ENCODE results near the gene CCDC15.

Gene CCDC15

DNA sequence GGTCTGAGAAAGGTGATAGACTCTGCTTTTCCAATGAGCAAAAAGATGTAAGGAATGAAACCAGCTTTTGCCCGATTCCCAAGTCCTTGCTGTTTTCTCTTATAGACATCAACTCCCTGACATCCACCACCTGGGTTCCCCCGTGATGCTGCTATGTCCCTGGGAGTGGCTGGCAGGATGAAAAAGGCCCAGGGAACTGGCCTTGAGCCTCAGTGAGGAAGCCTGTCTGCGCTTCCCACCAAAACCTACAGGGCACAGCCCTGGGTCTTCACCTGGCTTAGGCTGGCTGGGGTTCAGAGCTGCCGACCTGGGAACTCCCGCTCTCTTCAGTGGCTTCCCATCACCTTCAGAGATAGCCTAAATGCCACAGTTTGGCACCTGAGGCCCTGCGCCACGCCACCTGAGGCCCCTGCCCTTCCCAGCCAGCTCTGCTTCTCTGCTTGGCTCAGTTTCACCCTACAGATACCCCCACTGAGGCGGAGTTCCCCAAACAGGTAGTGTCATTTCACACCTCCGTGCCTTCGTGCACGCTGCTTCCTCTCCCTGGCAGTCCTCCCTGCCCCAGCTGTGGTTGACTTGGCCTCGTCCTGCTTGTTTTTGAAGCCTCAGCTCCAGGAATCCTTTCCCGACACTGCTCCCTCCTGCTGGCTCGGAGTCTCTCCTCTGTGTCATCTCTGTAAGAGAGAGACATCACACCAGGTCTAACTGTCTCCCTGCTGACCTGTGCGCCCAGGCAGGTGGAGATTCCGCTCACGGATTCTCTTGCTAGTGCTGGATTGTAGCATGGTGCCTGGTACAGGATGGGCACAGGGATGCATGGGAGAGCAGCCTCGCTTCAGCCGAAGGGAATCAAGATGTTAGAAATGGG is 119.8 kb downstream of the CCDC15 start:
- no peaks in the 10 kb centered on the region for H3K9me3 ChIP-seq
- peaks cover 21 to 37% of the 10 kb centered on the region in 2 experiments for H3K4me1 ChIP-seq (ENCODE audit: control insufficient read depth in 1 of 2, insufficient read depth in 1 of 2, low read depth in 1 of 2, low read length in 1 of 2)
- TF ChIP-seq CTCF (IDR thresholded peaks at IDR 0.05) = no peak
- no peaks in the 10 kb centered on the region for H3K36me3 ChIP-seq
- H3K4me3 ChIP-seq (ENCODE audit: low read depth in 1 of 2, low read length in 1 of 2) = no peak overlapping the region
- no peaks in the 10 kb centered on the region for H3K27me3 ChIP-seq
- no peak overlapping the region for H3K27ac ChIP-seq

DNA sequence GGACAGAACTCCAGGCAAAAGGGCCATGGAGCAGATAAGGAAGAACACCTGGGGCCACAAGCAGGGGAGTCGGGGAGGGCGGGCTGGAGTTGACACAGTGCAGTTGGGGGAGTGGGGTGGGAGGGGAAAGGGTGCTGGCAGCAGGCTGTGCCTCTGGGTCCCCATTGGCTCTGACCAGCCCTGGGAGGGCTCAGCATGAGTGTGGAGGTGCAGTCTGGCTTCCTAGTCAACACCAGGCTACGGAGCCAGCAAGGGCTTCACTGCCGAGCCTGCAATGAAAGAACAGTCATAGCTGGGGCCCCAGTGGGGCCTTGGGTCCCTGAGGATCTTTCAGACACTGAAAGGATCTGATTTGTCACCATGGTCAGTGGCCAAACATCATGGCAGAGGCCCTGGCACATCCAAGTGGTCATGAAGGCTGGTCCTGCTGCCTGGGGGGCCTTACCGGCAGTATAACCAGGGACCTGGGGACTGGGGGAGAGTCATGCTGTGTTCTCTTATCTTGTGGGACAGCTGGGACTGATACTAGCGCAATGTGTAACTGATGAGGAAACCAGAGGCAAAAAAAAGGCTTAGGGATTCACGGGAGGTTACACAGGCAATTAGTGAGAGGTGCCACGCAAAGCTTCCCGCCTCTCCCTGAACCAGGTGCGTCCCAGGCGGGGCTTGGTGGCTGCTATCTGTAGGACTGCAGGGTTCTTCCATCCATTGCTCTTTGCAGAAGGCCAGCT is 120.7 kb downstream of the CCDC15 start:
- Histone ChIP-seq H3K27me3 (no peaks in the 10 kb centered on the region), H3K4me1 (ENCODE audit: control insufficient read depth in 1 of 2, insufficient read depth in 1 of 2, low read depth in 1 of 2, low read length in 1 of 2) (peaks cover 19 to 29% of the 10 kb centered on the region in 2 experiments), H3K27ac (no peak overlapping the region), H3K4me3 (ENCODE audit: low read depth in 1 of 2, low read length in 1 of 2) (no peak overlapping the region), H3K36me3 (no peaks in the 10 kb centered on the region), H3K9me3 (no peaks in the 10 kb centered on the region)
- TF ChIP-seq CTCF (IDR thresholded peaks at IDR 0.05) = no peak

- Histone ChIP-seq H3K4me1 (ENCODE audit: control insufficient read depth in 1 of 2, insufficient read depth in 1 of 2, low read depth in 1 of 2, low read length in 1 of 2) (peaks cover 14 to 23% of the 10 kb centered on the region in 2 experiments), H3K27ac (no peak overlapping the region), H3K4me3 (ENCODE audit: low read depth in 1 of 2, low read length in 1 of 2) (no peak overlapping the region), H3K27me3 (no peaks in the 10 kb centered on the region), H3K36me3 (no peaks in the 10 kb centered on the region), H3K9me3 (no peaks in the 10 kb centered on the region)
- no peak for TF ChIP-seq CTCF (IDR thresholded peaks at IDR 0.05)
Observed at GRCh38 chr11:125075242-125075625, 121.2 kb downstream of the CCDC15 start.

- Histone ChIP-seq H3K4me1 (ENCODE audit: control insufficient read depth in 1 of 2, insufficient read depth in 1 of 2, low read depth in 1 of 2, low read length in 1 of 2) (peaks cover 7 to 17% of the 10 kb centered on the region in 2 experiments), H3K27me3 (no peaks in the 10 kb centered on the region), H3K4me3 (ENCODE audit: low read depth in 1 of 2, low read length in 1 of 2) (no peak overlapping the region), H3K9me3 (no peaks in the 10 kb centered on the region), H3K27ac (no peak overlapping the region), H3K36me3 (no peaks in the 10 kb centered on the region)
- TF ChIP-seq CTCF (IDR thresholded peaks at IDR 0.05) = no peak
Observed at GRCh38 chr11:125075900-125076317, 121.9 kb downstream of the CCDC15 start.

DNA sequence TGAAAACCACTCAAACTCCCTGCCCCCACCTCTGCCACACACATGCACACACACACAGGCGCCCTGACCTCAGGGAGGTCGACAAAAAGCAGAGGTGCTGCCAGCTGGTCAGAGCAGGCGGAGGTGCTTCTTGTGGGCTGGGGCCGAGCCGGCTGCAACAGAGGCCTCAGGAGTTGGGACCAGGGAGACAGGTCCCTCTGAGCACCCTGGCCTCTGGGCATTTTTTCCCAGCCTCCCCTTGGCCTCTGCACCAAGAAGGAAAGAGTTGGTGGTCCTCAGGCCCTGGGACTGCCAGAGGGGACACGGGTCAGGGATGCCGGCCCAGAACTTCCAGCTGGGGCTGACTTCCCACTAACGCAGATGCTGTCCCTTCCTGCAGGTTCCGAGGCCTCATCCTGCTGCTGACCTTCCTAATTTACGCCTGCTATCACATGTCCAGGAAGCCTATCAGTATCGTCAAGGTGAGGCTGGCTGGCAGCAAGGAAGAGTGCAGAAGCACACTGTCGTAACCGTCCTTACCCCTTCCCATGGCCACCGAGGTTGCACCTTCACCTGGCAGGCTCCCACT is 122.5 kb downstream of the CCDC15 start:
- Histone ChIP-seq H3K4me3 (ENCODE audit: low read depth in 1 of 2, low read length in 1 of 2) (no peak overlapping the region), H3K4me1 (ENCODE audit: control insufficient read depth in 1 of 2, insufficient read depth in 1 of 2, low read depth in 1 of 2, low read length in 1 of 2) (peaks cover 1 to 11% of the 10 kb centered on the region in 2 experiments), H3K27me3 (no peaks in the 10 kb centered on the region), H3K27ac (no peak overlapping the region), H3K9me3 (no peaks in the 10 kb centered on the region), H3K36me3 (no peaks in the 10 kb centered on the region)
- no peak for TF ChIP-seq CTCF (IDR thresholded peaks at IDR 0.05)
